Bronchial epithelial cell (primary cell): ENCODE data around the gene PTH1R. TPM values are rescaled to one million over a fixed set of nuclear protein-coding genes. Genes with fewer than 3 reads are reported as not detected.

Experiments
- DNase-seq: peaks from one replicate; pipeline ENCODE4 v3.0.0-alpha.2; 2010; ENCODE audit warnings: low read depth
- FAIRE-seq: peaks from 2 replicates; lab custom pipeline; 2011; peaks lifted over from hg19 to GRCh38; lab: Jason Lieb, UNC
- H3K27me3 ChIP-seq: 2 replicates; pipeline ENCODE4 v1.5.1; 2011; ENCODE audit warnings: low read length; ENCODE audit not compliant: control insufficient read depth, insufficient read depth
- H3K36me3 ChIP-seq: 2 replicates; pipeline ENCODE4 v1.5.1; 2011; ENCODE audit warnings: low read length; ENCODE audit not compliant: control insufficient read depth, insufficient read depth
- H3K4me3 ChIP-seq: 2 replicates; pipeline ENCODE4 v1.5.1; 2011; ENCODE audit warnings: mild to moderate bottlenecking, low read depth, low read length, control low read depth
- total RNA-seq: library from RNA; depleted of rRNA; stranded (reverse); fragments of >200 nt; gene quantifications from 2 replicates; pipeline ENCODE4 v1.2.1, GENCODE V29; 2014
- TF ChIP-seq, protein P1 (sequence below): IDR thresholded peaks from 2 replicates; pipeline ENCODE4 v1.5.1; 2011; ENCODE audit warnings: mild to moderate bottlenecking, moderate library complexity, low read length, control low read depth, inconsistent platforms; ENCODE audit not compliant: insufficient read depth, severe bottlenecking

Gene PTH1R
- total RNA-seq, 1 donor from 2014 or later: not detected

DNA sequence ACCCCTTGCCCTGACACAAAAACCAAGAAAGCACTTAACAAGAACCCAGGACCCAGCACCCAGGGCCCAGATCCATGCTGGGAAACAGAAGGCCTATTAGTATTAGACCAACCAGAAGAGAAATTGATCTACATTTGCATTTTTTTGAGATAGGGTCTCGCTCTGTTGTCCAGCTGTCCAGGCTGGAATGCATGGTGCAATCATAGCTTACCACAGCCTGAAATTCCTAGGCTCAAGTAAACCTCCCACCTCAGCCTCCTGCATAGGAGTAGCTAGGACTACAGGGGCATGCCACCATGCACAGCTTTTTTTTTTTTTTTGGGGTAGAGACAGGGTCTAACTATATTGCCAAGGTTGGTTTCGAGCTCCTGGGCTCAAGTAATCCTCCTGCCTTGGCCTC lies 72.7 kb downstream of the PTH1R start:
- TF ChIP-seq, protein P1, sequence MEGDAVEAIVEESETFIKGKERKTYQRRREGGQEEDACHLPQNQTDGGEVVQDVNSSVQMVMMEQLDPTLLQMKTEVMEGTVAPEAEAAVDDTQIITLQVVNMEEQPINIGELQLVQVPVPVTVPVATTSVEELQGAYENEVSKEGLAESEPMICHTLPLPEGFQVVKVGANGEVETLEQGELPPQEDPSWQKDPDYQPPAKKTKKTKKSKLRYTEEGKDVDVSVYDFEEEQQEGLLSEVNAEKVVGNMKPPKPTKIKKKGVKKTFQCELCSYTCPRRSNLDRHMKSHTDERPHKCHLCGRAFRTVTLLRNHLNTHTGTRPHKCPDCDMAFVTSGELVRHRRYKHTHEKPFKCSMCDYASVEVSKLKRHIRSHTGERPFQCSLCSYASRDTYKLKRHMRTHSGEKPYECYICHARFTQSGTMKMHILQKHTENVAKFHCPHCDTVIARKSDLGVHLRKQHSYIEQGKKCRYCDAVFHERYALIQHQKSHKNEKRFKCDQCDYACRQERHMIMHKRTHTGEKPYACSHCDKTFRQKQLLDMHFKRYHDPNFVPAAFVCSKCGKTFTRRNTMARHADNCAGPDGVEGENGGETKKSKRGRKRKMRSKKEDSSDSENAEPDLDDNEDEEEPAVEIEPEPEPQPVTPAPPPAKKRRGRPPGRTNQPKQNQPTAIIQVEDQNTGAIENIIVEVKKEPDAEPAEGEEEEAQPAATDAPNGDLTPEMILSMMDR: no peak
- H3K4me3 ChIP-seq: no peak overlapping the region
- FAIRE-seq (no peak), DNase-seq (no peak)
- no peaks in the 10 kb centered on the region for H3K27me3 ChIP-seq
- peaks cover 1% of the 10 kb centered on the region for H3K36me3 ChIP-seq

DNA sequence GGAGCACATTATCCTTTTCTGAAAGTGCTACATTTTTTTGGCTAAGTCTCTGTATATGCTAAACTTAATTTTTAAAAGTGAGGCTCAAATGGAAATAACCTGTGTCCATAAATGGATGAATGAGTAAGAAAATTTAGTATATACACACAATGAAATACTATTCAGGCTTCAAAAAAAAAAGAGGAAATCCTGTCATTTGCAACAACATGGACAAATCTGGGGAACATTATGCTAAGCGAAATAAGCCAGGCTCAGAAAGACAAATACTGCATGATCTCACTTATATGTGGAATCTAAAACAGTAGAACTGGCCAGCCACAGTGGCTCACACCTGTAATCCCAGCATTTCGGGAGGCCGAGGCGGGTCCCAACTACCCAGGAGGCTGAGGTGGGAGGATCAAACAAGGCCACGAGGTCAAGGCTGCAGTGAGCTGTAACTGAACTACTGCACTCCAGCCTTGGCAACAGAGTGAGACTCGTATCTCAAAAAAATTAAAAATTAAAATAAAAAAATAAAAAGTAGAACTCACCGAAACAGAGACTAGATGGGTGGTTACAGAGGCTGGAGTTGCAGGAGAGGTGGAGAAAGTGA lies 73.2 kb downstream of the PTH1R start:
- TF ChIP-seq, protein P1: no peak
- Histone ChIP-seq H3K4me3 (no peak overlapping the region), H3K27me3 (no peaks in the 10 kb centered on the region), H3K36me3 (peaks cover 1% of the 10 kb centered on the region)
- DNase-seq: no peak
- no peak for FAIRE-seq

DNA sequence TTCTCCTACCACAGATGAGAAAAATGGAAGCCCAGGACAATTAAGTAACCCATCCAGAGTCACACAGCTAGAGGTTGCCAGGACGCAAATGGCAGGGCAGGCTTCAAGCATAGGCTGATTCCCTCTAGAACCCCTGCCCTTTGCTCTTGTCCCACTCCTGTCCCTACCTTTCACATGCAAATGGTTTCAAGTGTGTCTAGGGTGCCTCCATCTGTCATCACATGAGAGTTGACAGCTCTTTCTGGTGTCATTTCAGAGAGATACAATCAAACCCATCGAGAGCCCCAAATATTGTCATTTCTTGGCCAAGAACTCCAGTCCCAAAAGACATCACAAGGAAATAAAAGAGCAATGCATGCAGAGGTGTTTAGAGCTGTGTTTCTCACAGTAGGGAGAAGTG lies 75.3 kb downstream of the PTH1R start:
- peaks cover 1% of the 10 kb centered on the region for H3K36me3 ChIP-seq
- no peaks in the 10 kb centered on the region for H3K27me3 ChIP-seq
- DNase-seq (no peak), FAIRE-seq (no peak)
- H3K4me3 ChIP-seq: no peak overlapping the region
- TF ChIP-seq, protein P1: no peak

Other genes with a start within 250 kb of the PTH1R start
- gene ALS2CL, start 184.0 kb upstream of the PTH1R start, total RNA-seq: 163 and 240 TPM in 2 replicates
- gene TMIE, start 176.3 kb upstream of the PTH1R start, total RNA-seq: 1.3 and 1.6 TPM in 2 replicates
- gene PRSS50, start 159.9 kb upstream of the PTH1R start, total RNA-seq: not detected in 2 replicates
- gene MYL3, start 14.3 kb upstream of the PTH1R start, total RNA-seq: not detected in 2 replicates
- gene CCDC12, start 99.0 kb downstream of the PTH1R start, total RNA-seq: 39.2 and 41.9 TPM in 2 replicates
- 20.0 and 35.5 TPM in 2 replicates for gene NBEAL2, start 101.9 kb downstream of the PTH1R start, total RNA-seq